GM19239 (cell line): ENCODE data around the gene PCYT2.

Experiments used
- DNase-seq: peaks from one replicate; pipeline ENCODE4 v3.0.0; 2011; ENCODE audit warnings: low spot score; ENCODE audit not compliant: insufficient read length
- FAIRE-seq: peaks from 2 replicates; lab custom pipeline; 2011; peaks lifted over from hg19 to GRCh38; lab: Jason Lieb, UNC

Gene PCYT2

GRCh38 chr17:81863123-81863675 lies 48.0 kb downstream of the PCYT2 start:
- FAIRE-seq (no peak), DNase-seq (no peak)

GRCh38 chr17:81860756-81861568 lies 50.2 kb downstream of the PCYT2 start:
- FAIRE-seq (peak; percentile 97), DNase-seq (peak; percentile 100)

- DNase-seq = no peak
Observed at GRCh38 chr17:81859906-81860755, 51.1 kb downstream of the PCYT2 start, which contains the start of gene P4HB. P4HB (minus strand) TSS chr17:81860535; CDS start chr17:81860471, 64 bp downstream.

GRCh38 chr17:81858967-81859905 lies 52.0 kb downstream of the PCYT2 start:
- FAIRE-seq (no peak), DNase-seq (no peak)

More at GRCh38 chr17:81859906-81860755, 51.1 kb downstream of the PCYT2 start, which contains the start of gene P4HB:
- FAIRE-seq = no peak

- FAIRE-seq (no peak), DNase-seq (no peak)
Observed at GRCh38 chr17:81858170-81858966, 52.8 kb downstream of the PCYT2 start.

GRCh38 chr17:81854974-81855774 lies 56.0 kb downstream of the PCYT2 start:
- FAIRE-seq = peak; percentile 11
- DNase-seq = no peak

- DNase-seq (no peak), FAIRE-seq (no peak)
Observed at GRCh38 chr17:81852237-81852636, 59.0 kb downstream of the PCYT2 start.

GRCh38 chr17:81851423-81851822 lies 59.8 kb downstream of the PCYT2 start:
- FAIRE-seq (no peak), DNase-seq (no peak)
